Nephron progenitor cell (in vitro differentiated cells): ENCODE measurements around the gene CA4.

Experiments
- DNase-seq: peaks from one replicate; pipeline ENCODE4 v3.0.0; 2021
- H3K27ac Mint-ChIP-seq: 2 replicates; pipeline ENCODE4 v1.8.0; 2021; ENCODE audit warnings: mild to moderate bottlenecking, moderate library complexity, mixed read lengths
- H3K27me3 Mint-ChIP-seq: 2 replicates; pipeline ENCODE4 v1.8.0; 2021; ENCODE audit warnings: mild to moderate bottlenecking, low read depth, mixed read lengths; ENCODE audit not compliant: poor library complexity
- H3K36me3 Mint-ChIP-seq: 2 replicates; pipeline ENCODE4 v1.8.0; 2021; ENCODE audit warnings: low read depth, mixed read lengths
- H3K4me1 Mint-ChIP-seq: 2 replicates; pipeline ENCODE4 v1.8.0; 2021; ENCODE audit warnings: mixed read lengths
- H3K4me3 Mint-ChIP-seq: 2 replicates; pipeline ENCODE4 v1.8.0; 2021; ENCODE audit warnings: mild to moderate bottlenecking, moderate library complexity, mixed read lengths
- H3K9me3 Mint-ChIP-seq: 2 replicates; pipeline ENCODE4 v1.8.0; 2021; ENCODE audit warnings: mild to moderate bottlenecking, moderate library complexity, mixed read lengths
- CTCF ChIP-seq: fragments of 200-600 bp; sonication (generic); IDR thresholded peaks from 2 replicates; pipeline ENCODE4 v1.5.0; 2021; ENCODE audit warnings: antibody characterized with exemption

CA4 gene

DNA sequence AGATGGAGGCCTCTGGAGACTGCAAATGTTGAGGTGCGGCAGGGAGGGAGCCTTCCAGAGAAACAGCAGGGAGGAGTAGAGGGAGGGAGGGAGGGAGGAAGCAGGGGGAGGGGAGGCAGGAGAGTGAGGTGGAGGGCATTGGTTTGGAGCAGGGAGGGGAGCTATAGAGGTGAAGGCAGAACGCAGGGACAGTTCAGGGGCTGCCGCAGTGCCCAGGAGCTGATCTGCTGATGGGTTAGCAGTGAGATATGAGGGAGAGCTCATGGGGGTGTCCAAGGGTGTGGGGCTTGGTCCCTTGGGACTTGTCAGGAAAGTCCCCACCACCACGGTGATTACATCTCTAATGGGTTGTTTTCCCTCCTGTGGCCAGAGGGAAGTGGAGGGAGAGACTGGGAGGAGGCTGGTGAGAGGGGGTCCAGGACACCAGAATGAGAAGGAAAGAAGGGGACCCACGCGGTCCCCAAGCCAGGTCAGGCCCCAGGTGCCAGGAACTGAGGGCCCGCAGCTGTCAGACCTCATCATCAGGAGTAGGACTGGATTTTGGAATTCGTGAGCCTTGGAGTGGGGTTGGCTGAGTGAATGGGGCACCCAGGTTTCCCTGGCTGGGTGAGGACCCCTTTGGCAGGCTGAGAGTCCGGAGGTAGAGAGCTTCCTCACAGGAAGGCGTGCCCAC, 11.2 kb downstream of the CA4 start:
- no peak overlapping the region for H3K27ac Mint-ChIP-seq
- no peaks in the 10 kb centered on the region for H3K9me3 Mint-ChIP-seq
- no peak for DNase-seq
- peak overlapping the region; percentile 71 for H3K4me3 Mint-ChIP-seq
- H3K4me1 Mint-ChIP-seq = peaks cover 65% of the 10 kb centered on the region
- peaks cover 64% of the 10 kb centered on the region for H3K27me3 Mint-ChIP-seq
- TF ChIP-seq CTCF = no peak
- H3K36me3 Mint-ChIP-seq = no peaks in the 10 kb centered on the region

DNA sequence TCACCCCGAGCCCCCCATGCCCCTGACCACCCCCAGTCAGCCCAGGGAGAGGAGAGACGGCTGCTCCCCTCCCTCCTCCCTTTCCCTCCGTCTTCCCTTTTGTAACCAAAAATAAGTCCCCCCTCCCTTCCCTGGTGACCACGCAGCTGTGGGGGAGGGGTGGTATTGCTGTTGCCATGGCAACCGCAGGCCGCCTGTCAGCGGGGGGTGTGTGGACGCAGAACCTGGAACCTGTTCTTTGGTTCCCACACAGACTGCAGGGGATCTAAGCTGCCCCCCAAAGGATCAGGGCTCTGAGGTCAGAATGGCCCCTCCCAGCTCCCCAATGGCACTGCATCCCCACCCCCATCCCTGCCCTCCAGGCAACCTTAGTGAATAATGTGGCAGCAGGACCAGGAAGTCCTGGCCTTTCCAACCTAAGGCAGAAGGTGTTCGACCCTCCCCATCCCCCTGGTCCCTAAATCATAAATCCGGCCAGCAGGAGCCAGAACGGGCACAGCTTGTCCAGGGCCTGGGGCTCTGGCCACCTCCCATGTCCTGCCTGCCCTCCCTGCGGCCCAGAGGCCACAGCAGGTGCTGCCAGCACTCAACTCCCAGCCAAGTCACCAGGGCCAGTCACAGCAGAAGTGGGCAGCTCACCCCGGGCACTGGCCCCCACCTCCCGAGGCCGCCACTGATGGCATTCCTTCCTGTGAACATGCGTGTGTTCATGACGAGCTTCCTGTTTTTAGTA, 12.0 kb downstream of the CA4 start:
- peaks cover 59% of the 10 kb centered on the region for H3K27me3 Mint-ChIP-seq
- H3K27ac Mint-ChIP-seq = no peak overlapping the region
- no peaks in the 10 kb centered on the region for H3K36me3 Mint-ChIP-seq
- peaks cover 62% of the 10 kb centered on the region for H3K4me1 Mint-ChIP-seq
- peak; percentile 50 for DNase-seq
- no peaks in the 10 kb centered on the region for H3K9me3 Mint-ChIP-seq
- peak overlapping the region; percentile 35 for H3K4me3 Mint-ChIP-seq
- TF ChIP-seq CTCF = no peak

GRCh38 chr17:60163108-60163784, 13.5 kb downstream of the CA4 start:
- no peak for DNase-seq
- Mint-ChIP-seq H3K27ac (peak overlapping the region; percentile 94), H3K27me3 (peaks cover 55% of the 10 kb centered on the region), H3K4me1 (peaks cover 70% of the 10 kb centered on the region), H3K36me3 (no peaks in the 10 kb centered on the region), H3K4me3 (no peak overlapping the region), H3K9me3 (no peaks in the 10 kb centered on the region)
- TF ChIP-seq CTCF = no peak

DNA sequence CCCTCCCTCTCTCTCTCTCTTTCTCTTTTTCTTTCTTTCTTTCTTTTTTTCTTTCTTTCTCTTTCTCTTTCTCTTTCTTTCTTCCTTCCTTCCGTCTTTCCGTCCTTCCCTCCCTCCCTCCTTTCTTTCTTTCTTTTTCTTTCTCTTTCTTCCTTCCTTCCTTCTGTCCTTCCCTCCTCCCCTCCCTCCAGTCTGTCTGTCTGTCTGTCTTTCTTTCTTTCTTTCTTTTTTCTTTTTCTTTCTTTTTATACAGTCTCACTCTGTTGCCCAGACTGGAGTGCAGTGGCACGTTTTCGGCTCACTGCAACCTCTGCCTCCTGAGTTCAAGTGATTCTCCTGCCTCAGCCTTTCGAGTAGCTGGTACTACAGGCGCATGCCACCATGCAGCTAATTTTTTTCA, 14.4 kb downstream of the CA4 start:
- H3K9me3 Mint-ChIP-seq = no peaks in the 10 kb centered on the region
- no peak for TF ChIP-seq CTCF
- H3K27ac Mint-ChIP-seq = no peak overlapping the region
- H3K27me3 Mint-ChIP-seq = peaks cover 46% of the 10 kb centered on the region
- no peak overlapping the region for H3K4me3 Mint-ChIP-seq
- peaks cover 67% of the 10 kb centered on the region for H3K4me1 Mint-ChIP-seq
- DNase-seq = no peak
- H3K36me3 Mint-ChIP-seq = no peaks in the 10 kb centered on the region

DNA sequence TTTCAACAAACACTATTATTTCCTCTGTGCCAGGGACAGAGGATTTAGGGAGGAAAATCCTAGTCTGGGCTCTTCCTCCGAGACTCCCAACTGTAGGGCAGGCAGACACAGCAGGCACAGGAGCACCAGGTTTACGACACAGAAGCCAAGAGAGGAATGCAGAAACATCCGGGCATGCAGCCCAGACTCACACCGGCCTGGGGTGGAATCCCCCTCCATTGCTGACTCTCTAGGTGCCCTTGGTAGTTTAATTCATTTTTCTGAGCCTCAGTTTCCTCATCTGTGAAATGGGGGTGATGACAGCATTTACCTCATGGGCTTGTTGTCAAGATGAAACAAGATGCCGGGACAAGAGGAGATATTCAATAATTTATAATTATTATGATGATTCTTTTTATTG, 14.9 kb downstream of the CA4 start:
- Mint-ChIP-seq H3K27ac (no peak overlapping the region), H3K4me3 (no peak overlapping the region), H3K36me3 (no peaks in the 10 kb centered on the region), H3K27me3 (peaks cover 40% of the 10 kb centered on the region), H3K9me3 (no peaks in the 10 kb centered on the region), H3K4me1 (peaks cover 69% of the 10 kb centered on the region)
- no peak for TF ChIP-seq CTCF
- DNase-seq = no peak
